Mesodermal cell (in vitro differentiated cells): Measurements from ENCODE around the gene PCDHGA7.
"Not testable (repeated sequence)": the region's sequence is repeated elsewhere in the genome, so short reads cannot be mapped to it uniquely, and the experiment has no call there.

Experiments used
- H3K27ac ChIP-seq: 2 replicates; pipeline ENCODE4 v1.7.0; 2013; ENCODE audit warnings: mild to moderate bottlenecking, low read depth, low read length, moderate library complexity; ENCODE audit not compliant: severe bottlenecking
- H3K36me3 ChIP-seq: 2 replicates; pipeline ENCODE4 v1.7.1; 2013; ENCODE audit warnings: mild to moderate bottlenecking, low read length, moderate library complexity; ENCODE audit not compliant: control insufficient read depth, insufficient read depth
- H3K4me1 ChIP-seq: one replicate; pipeline ENCODE4 v1.7.1; 2013; ENCODE audit warnings: mild to moderate bottlenecking, low read length; ENCODE audit not compliant: insufficient read depth, control insufficient read depth, poor library complexity, severe bottlenecking
- H3K4me3 ChIP-seq: 2 replicates; pipeline ENCODE4 v1.7.0; 2013; ENCODE audit warnings: low read length, control low read depth, mild to moderate bottlenecking; ENCODE audit not compliant: insufficient read depth, poor library complexity, severe bottlenecking; ENCODE audit errors: extremely low read depth
- H3K9me3 ChIP-seq: 2 replicates; pipeline ENCODE4 v1.7.1; 2013; ENCODE audit warnings: mild to moderate bottlenecking, low read length, moderate library complexity; ENCODE audit not compliant: control insufficient read depth
- WGBS, 2 experiments: methylation state at CpG; one replicate each; pipeline ENCODE4 v1.1.5; 2013; ENCODE audit warnings: missing lambda C conversion rate in 2 of 2; ENCODE audit not compliant: insufficient coverage in 2 of 2; 5-methylcytosine and 5-hydroxymethylcytosine counted together

The PCDHGA7 gene

GRCh38 chr5:141389153-141390042 is 6.9 kb downstream of the PCDHGA7 start:
- WGBS, 2 experiments, result 95 to 97% methylated on average over 70 to 77 of the region's 77 CpGs
- Histone ChIP-seq H3K36me3 (peaks cover 15% of the 10 kb centered on the region), H3K9me3 (peaks cover 56% of the 10 kb centered on the region), H3K4me3 (no peak overlapping the region), H3K27ac (no peak overlapping the region), H3K4me1 (no peaks in the 10 kb centered on the region)

DNA sequence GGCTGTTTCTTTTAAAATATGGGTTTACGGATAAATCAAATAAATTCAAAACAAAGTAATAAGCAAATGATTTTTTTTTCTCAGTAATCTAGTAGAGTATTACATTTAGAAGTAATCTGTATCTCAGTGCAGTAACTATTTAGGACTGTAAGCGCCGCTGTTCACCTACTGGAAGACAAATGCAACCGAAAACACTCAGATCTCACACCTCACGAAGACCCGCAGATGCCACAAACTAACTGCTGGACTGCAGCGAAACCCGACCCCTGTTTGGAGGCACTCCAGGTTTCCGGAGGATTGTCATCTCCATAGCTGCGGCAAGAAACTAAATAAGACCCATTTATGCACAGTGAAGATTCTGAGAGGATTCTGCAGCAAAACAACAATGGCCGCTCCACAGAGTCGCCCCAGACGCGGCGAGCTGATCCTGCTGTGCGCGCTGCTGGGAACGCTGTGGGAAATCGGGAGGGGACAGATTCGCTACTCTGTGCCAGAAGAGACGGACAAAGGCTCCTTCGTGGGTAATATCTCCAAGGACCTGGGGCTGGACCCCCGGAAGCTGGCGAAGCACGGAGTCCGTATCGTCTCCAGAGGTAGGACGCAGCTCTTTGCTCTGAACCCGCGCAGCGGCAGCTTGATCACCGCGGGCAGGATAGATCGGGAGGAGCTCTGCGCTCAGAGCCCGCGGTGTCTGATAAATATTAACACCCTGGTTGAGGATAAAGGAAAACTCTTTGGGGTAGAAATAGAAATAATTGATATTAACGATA is 10.1 kb downstream of the PCDHGA7 start, which contains the start of gene PCDHGA8:
Gene PCDHGA8, plus strand, starts transcription at position 205 of the 770 bp plus-strand sequence. Its CDS starts 181 bp downstream, at position 386.
- no peak within 1 kb of the TSS for H3K27ac ChIP-seq
- H3K4me3 ChIP-seq, result no peak within 1 kb of the TSS
- H3K36me3 ChIP-seq, result peaks cover 15% of the 10 kb centered on the region
- H3K4me1 ChIP-seq, result no peaks in the 10 kb centered on the region
- 92 to 96% methylated on average over 31 to 37 of the region's 38 CpGs for WGBS, 2 experiments
- peaks cover 63% of the 10 kb centered on the region for H3K9me3 ChIP-seq

DNA sequence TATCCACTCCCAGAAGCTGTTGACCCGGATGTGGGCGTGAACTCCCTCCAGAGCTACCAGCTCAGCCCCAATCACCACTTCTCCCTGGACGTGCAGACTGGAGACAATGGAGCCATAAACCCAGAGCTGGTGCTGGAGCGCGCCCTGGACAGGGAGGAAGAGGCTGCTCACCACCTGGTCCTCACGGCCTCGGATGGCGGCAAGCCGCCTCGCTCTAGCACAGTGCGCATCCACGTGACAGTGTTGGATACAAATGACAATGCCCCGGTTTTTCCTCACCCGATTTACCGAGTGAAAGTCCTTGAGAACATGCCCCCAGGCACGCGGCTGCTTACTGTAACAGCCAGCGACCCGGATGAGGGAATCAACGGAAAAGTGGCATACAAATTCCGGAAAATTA is 10.7 kb downstream of the PCDHGA7 start:
- peaks cover 15% of the 10 kb centered on the region for H3K36me3 ChIP-seq
- H3K4me3 ChIP-seq, result no peak overlapping the region
- peaks cover 63% of the 10 kb centered on the region for H3K9me3 ChIP-seq
- H3K4me1 ChIP-seq, result no peaks in the 10 kb centered on the region
- H3K27ac ChIP-seq, result no peak overlapping the region
- 95% methylated on average over 19 to 20 of the region's 21 CpGs for WGBS, 2 experiments

- H3K4me1 ChIP-seq, H3K27ac ChIP-seq, H3K4me3 ChIP-seq: not testable (repeated sequence)
- peaks cover 63% of the 10 kb centered on the region for H3K9me3 ChIP-seq
- WGBS, 2 experiments, result 93 to 96% methylated on average over 18 to 35 of the region's 53 CpGs
- H3K36me3 ChIP-seq, result peaks cover 15% of the 10 kb centered on the region
These were observed 12.1 kb downstream of the PCDHGA7 start for GRCh38 chr5:141394401-141395187.

- H3K4me1 ChIP-seq, H3K27ac ChIP-seq, H3K4me3 ChIP-seq: not testable (repeated sequence)
- Histone ChIP-seq H3K36me3 (peaks cover 12% of the 10 kb centered on the region), H3K9me3 (peaks cover 48% of the 10 kb centered on the region)
- WGBS, 2 experiments, result 85 to 92% methylated on average over 14 of the region's 43 CpGs
These were observed 15.4 kb downstream of the PCDHGA7 start, which contains the start of gene PCDHGB5 for GRCh38 chr5:141397756-141398551. Gene PCDHGB5, plus strand, starts transcription at chr5:141397947. Its CDS starts 181 bp downstream, at chr5:141398128.

GRCh38 chr5:141398608-141399007 is 16.1 kb downstream of the PCDHGA7 start:
- Histone ChIP-seq H3K4me1 (no peaks in the 10 kb centered on the region), H3K9me3 (peaks cover 47% of the 10 kb centered on the region), H3K36me3 (peaks cover 6% of the 10 kb centered on the region), H3K27ac (no peak overlapping the region), H3K4me3 (no peak overlapping the region)
- WGBS, 2 experiments, result 91 to 96% methylated on average over 14 of the region's 15 CpGs

- H3K9me3 ChIP-seq, result peaks cover 40% of the 10 kb centered on the region
- H3K36me3 ChIP-seq, result peaks cover 5% of the 10 kb centered on the region
- no peaks in the 10 kb centered on the region for H3K4me1 ChIP-seq
- no peak overlapping the region for H3K4me3 ChIP-seq
- 96 to 97% methylated on average over 57 to 61 of the region's 61 CpGs for WGBS, 2 experiments
- no peak overlapping the region for H3K27ac ChIP-seq
These were observed 17.2 kb downstream of the PCDHGA7 start for GRCh38 chr5:141399555-141400258.

- Histone ChIP-seq H3K36me3 (peaks cover 5% of the 10 kb centered on the region), H3K9me3 (peaks cover 28% of the 10 kb centered on the region), H3K4me1 (no peaks in the 10 kb centered on the region), H3K4me3 (no peak within 1 kb of the TSS), H3K27ac (no peak within 1 kb of the TSS)
- WGBS, 2 experiments, result 93 to 97% methylated on average over 26 to 27 of the region's 27 CpGs
These were observed 20.2 kb downstream of the PCDHGA7 start, which contains the start of gene PCDHGA9 for GRCh38 chr5:141402553-141403243. Gene PCDHGA9, plus strand, starts transcription at chr5:141402778. Its CDS starts 175 bp downstream, at chr5:141402953.

GRCh38 chr5:141403387-141403786 is 20.8 kb downstream of the PCDHGA7 start:
- Histone ChIP-seq H3K4me1 (no peaks in the 10 kb centered on the region), H3K9me3 (peaks cover 28% of the 10 kb centered on the region), H3K4me3 (no peak overlapping the region), H3K36me3 (peaks cover 5% of the 10 kb centered on the region), H3K27ac (no peak overlapping the region)
- WGBS, 2 experiments, result 98% methylated on average over 18 to 20 of the region's 22 CpGs
